Upper lobe of left lung (tissue), 4 donors: ENCODE results near the gene SIDT1.

Source experiments
- EP300 ChIP-seq, 4 donors: sonication (generic); formaldehyde crosslinking; IDR thresholded peaks; one replicate each; pipeline ENCODE4 v1.5.1; 2017; ENCODE audit warnings: antibody characterized with exemption in 4 of 4, control low read depth in 2 of 4
- POLR2A ChIP-seq, 4 donors: fragments of 450-650 bp; IDR thresholded peaks; one replicate each; pipeline ENCODE4 v1.5.1; 2016 to 2017; ENCODE audit warnings: antibody characterized with exemption in 4 of 4, mild to moderate bottlenecking in 2 of 4
- POLR2AphosphoS5 ChIP-seq, 2 donors: sonication (generic); formaldehyde crosslinking; IDR thresholded peaks; one replicate each; pipeline ENCODE4 v1.5.1; 2017; ENCODE audit warnings: antibody characterized with exemption in 2 of 2
- TF ChIP-seq, protein P1 (sequence below), 6 experiments: fragments of 450-650 bp in 4 of 6; fragments of 200-600 bp in 2 of 6; sonication (generic) in 2 of 6; IDR thresholded peaks; one replicate each; pipeline ENCODE4 v1.5.1; 2016 to 2019; ENCODE audit warnings: antibody characterized with exemption in 6 of 6

DNA sequence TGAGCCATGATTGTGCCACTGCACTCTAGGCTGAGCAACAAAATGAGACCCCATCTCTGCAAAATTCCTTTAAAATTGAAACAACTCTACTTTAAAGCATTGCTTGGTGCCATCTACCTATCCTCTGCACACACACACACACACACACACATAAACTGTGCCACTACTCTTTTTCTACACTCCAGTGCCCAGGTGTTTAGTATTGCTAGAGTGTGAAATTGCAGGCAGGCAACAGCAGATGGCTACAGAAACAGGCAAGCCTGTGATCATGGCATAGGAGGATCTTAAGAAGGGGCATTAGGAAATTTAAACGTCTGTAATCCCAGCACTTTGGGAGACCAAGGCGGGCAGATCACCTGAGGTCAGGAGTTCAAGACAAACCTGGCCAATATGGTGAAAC, 39.0 kb downstream of the SIDT1 start:
- TF ChIP-seq EP300 (IDR thresholded peaks at IDR 0.05) (no peak), POLR2A (IDR thresholded peaks at IDR 0.05) (no peak), POLR2AphosphoS5 (IDR thresholded peaks at IDR 0.05) (no peak)
- TF ChIP-seq, protein P1, sequence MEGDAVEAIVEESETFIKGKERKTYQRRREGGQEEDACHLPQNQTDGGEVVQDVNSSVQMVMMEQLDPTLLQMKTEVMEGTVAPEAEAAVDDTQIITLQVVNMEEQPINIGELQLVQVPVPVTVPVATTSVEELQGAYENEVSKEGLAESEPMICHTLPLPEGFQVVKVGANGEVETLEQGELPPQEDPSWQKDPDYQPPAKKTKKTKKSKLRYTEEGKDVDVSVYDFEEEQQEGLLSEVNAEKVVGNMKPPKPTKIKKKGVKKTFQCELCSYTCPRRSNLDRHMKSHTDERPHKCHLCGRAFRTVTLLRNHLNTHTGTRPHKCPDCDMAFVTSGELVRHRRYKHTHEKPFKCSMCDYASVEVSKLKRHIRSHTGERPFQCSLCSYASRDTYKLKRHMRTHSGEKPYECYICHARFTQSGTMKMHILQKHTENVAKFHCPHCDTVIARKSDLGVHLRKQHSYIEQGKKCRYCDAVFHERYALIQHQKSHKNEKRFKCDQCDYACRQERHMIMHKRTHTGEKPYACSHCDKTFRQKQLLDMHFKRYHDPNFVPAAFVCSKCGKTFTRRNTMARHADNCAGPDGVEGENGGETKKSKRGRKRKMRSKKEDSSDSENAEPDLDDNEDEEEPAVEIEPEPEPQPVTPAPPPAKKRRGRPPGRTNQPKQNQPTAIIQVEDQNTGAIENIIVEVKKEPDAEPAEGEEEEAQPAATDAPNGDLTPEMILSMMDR (IDR thresholded peaks at IDR 0.05): no peak
